ENCODE results near the gene GAGE12J. TPM values are rescaled to one million over a fixed set of nuclear protein-coding genes. Genes with fewer than 3 reads are reported as not detected.
"Not testable (repeated sequence)": the region's sequence is repeated elsewhere in the genome, so short reads cannot be mapped to it uniquely, and the experiment has no call there.

GAGE12J gene, protein sequence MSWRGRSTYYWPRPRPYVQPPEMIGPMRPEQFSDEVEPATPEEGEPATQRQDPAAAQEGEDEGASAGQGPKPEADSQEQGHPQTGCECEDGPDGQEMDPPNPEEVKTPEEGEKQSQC
- total RNA-seq, result not detected

DNA sequence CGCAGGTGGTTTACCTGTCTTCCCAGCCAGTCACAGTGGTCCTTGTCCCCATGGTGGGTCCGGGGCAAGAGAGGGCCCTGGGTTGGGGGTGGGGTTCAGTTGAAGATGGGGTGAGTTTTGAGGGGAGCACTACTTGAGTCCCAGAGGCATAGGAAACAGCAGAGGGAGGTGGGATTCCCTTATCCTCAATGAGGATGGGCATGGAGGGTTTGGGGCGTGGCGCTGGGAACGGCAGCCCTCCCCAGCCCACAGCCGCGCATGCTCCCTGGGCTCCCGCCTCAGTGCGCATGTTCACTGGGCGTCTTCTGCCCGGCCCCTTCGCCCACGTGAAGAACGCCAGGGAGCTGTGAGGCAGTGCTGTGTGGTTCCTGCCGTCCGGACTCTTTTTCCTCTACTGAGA, at the start of gene GAGE12J:
Gene GAGE12J, plus strand, starts transcription at position 301 of the 400 bp plus-strand sequence. CDS start 1,157 bp downstream, outside the sequence.
- DNase-seq; H3K4me1 Mint-ChIP-seq (ENCODE audit: low read depth); H3K9me3 Mint-ChIP-seq; intact Hi-C loops (cut with micrococcal nuclease); H3K27me3 Mint-ChIP-seq; POLR2A ChIA-PET; H3K36me3 Mint-ChIP-seq; H3K27ac Mint-ChIP-seq; CTCF ChIA-PET; H3K4me3 Mint-ChIP-seq: not testable (repeated sequence)

DNA sequence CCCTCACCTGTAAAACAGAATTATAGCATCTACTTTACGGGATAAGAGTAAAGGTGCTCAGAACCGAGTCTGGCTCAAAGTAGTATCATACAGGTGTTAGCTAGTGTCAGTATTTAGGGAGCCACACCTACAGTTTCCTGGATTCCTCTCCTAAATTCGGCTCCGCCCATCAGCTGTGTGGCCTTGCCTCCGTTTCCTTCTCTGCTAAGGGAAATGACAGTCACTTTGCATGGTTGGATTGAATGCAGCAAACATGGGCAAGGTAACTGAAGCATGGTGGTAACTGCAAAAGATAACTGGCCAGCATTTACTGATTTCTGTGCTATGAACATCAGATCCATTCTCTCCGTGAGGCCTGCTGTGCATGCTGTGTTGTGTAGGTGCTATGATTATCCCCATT, 49.4 kb upstream of the GAGE12J start:
- CTCF ChIA-PET, result interaction anchor here (1.9 kb wide), 1 partner anchor 80 kb away, joined by 8 read pairs; no protein-coding TSS in a partner anchor
- Mint-ChIP-seq H3K27me3 (no peaks in the 10 kb centered on the region), H3K4me1 (ENCODE audit: low read depth) (peaks cover 77% of the 10 kb centered on the region), H3K9me3 (no peaks in the 10 kb centered on the region), H3K27ac (peak overlapping the region; percentile 100), H3K36me3 (peaks cover 22% of the 10 kb centered on the region), H3K4me3 (peak overlapping the region; percentile 73)
- DNase-seq, result peak; percentile 52
- intact Hi-C loops (cut with micrococcal nuclease), result loop anchor here (2.0 to 10.0 kb wide), 2 partner anchors 20 to 698 kb away; partner anchors contain the start of gene RBM3
- POLR2A ChIA-PET, result interaction anchor here (0.6 to 1.2 kb wide), 3 partner anchors 8 to 82 kb away, joined by 3 to 4 read pairs (median 3); no protein-coding TSS in a partner anchor

DNA sequence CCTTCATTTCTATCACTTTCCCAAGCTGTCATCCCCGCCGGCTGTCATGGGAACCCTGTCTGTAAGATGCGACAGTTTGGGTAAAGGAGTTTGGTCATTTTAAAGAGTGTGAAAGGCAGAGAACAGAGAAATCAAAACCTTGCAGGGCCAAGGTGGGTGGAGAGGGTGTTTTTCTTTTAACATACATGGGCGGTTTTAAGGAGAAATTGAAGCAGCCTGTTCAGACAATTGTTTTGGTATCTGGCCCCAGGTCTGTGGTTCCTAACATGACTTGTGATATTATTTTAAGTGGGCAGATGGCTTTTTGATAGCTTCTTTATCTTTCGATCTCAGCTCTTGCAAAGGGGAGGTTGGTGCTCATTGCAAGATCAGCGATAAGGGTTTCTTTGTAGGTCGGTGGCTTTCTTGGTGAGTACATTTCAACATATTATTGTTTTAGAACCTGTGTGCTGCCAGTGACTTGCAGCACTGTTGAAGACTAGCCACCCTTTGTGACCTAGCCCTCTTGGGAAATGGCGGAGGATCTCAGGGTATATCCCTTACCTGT, 48.6 kb upstream of the GAGE12J start:
- Mint-ChIP-seq H3K36me3 (peaks cover 22% of the 10 kb centered on the region), H3K9me3 (no peaks in the 10 kb centered on the region), H3K27ac (peak overlapping the region; percentile 100), H3K4me1 (ENCODE audit: low read depth) (peaks cover 79% of the 10 kb centered on the region), H3K4me3 (peak overlapping the region; percentile 73), H3K27me3 (no peaks in the 10 kb centered on the region)
- peak; percentile 67 for DNase-seq
- intact Hi-C loops (cut with micrococcal nuclease), result loop anchor here (1.0 to 10.0 kb wide), 3 partner anchors 20 to 698 kb away; partner anchors contain the start of genes GPKOW and RBM3
- ChIA-PET POLR2A (interaction anchor here (0.6 to 1.5 kb wide), 4 partner anchors 9 to 82 kb away, joined by 3 to 4 read pairs (median 3); no protein-coding TSS in a partner anchor), CTCF (interaction anchor here (1.9 kb wide), 1 partner anchor 81 kb away, joined by 8 read pairs; no protein-coding TSS in a partner anchor)

DNA sequence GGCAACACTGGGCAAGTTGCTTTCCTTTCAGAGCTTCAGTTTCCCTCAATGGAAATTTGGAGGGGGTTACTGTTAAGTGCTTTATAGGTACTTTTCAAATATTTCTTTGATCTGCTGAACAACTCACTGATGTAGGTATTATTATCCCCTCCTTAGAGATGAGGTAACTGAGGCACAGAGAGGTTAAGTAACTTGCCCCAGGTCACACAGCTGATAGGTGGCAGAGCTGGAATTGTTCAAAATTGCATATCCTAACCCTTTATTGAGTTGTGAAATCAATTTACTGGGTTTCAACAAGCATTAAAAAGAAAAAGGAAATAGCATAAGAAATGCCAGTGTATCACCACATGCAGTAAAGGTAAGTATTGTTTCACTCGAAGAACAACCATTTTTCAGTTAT, 45.6 kb upstream of the GAGE12J start:
- Mint-ChIP-seq H3K4me3 (no peak overlapping the region), H3K9me3 (no peaks in the 10 kb centered on the region), H3K4me1 (ENCODE audit: low read depth) (peaks cover 92% of the 10 kb centered on the region), H3K27me3 (no peaks in the 10 kb centered on the region), H3K27ac (peak overlapping the region; percentile 100), H3K36me3 (peaks cover 17% of the 10 kb centered on the region)
- ChIA-PET CTCF (interaction anchor here (0.6 to 1.1 kb wide), 3 partner anchors 16 to 84 kb away, joined by 3 to 8 read pairs (median 3); no protein-coding TSS in a partner anchor), POLR2A (interaction anchor here (0.6 to 0.7 kb wide), 2 partner anchors 9 to 83 kb away, joined by 3 to 4 read pairs; no protein-coding TSS in a partner anchor)
- no peak for DNase-seq
- intact Hi-C loops (cut with micrococcal nuclease), result loop anchor here (10.0 kb wide), 1 partner anchor 701 kb away; the partner anchor contains the start of gene RBM3

DNA sequence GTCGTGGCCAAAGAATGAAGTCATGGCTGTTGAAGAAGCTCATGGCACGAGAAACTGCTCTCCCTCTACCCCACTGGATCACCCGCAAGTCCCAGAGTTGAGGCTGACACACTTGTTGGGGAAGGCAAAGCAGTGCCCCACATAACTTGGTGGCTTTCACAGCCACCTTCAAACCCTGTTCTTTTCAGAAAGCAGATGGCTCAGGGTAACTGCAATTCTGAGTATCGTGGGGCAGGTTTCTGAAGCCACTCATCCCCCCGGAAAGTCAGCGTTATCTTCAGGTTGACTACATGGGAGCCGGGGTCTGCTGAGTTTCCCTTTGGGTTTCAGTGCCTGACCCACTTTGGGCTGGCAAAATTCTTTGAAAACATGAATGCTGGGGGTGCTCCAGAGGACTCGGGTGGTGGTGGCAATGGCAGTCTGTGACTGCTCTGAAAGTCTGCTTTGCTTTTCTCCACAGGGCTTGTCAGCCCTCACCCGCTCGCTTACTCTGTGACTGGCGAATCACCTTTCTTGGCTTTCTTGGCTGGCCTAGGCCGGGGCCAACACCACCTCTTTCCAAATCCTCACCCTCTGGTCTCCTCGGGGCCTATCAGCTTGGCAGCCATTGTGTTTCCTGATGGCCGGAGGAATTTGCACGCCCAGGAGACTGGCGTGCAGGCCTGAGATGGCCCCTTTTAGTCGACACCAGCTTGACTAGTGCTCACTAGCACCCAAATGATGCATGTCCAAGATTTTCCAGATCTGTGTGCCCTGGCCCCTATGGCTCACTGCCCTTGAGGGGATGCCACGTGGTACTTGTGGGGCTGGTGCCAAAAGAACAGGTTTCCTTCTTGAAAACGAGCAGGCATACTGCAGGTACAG, 44.9 kb upstream of the GAGE12J start:
- Mint-ChIP-seq H3K4me3 (peak overlapping the region; percentile 73), H3K27ac (peak overlapping the region; percentile 100), H3K9me3 (no peaks in the 10 kb centered on the region), H3K27me3 (no peaks in the 10 kb centered on the region), H3K36me3 (peaks cover 13% of the 10 kb centered on the region), H3K4me1 (ENCODE audit: low read depth) (peaks cover 87% of the 10 kb centered on the region)
- intact Hi-C loops (cut with micrococcal nuclease), result loop anchor here (10.0 kb wide), 1 partner anchor 702 kb away; the partner anchor contains the start of gene RBM3
- CTCF ChIA-PET, result interaction anchor here (0.6 to 1.1 kb wide), 4 partner anchors 10 to 85 kb away, joined by 3 to 8 read pairs (median 4); no protein-coding TSS in a partner anchor
- DNase-seq, result peak; percentile 68
- POLR2A ChIA-PET, result interaction anchor here (0.6 to 2.0 kb wide), 2 partner anchors 8 kb away, joined by 3 to 6 read pairs; partner anchors contain the start of gene PPP1R3F

DNA sequence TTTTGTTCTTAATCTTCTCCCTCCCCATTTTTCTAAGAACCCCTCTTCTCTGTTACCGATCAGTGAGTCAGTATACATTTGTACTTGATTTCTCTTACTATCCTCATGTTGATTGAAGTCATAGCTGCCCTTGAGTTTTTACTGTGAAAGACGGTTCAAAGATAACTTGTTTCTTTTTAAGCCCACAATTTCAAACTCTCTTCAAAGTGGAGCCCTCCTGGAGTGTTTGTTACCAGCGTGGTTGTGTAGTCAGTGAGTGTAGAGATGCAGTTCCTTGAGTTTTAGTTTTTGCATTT, 44.4 kb upstream of the GAGE12J start:
- intact Hi-C loops (cut with micrococcal nuclease), result loop anchor here (10.0 kb wide), 1 partner anchor 703 kb away; the partner anchor contains the start of gene RBM3
- H3K36me3 Mint-ChIP-seq, result peaks cover 12% of the 10 kb centered on the region
- no peak for DNase-seq
- CTCF ChIA-PET, result interaction anchor here (1.1 kb wide), 1 partner anchor 9 kb away, joined by 4 read pairs; no protein-coding TSS in a partner anchor
- H3K4me3 Mint-ChIP-seq, result peak overlapping the region; percentile 73
- H3K27me3 Mint-ChIP-seq, result no peaks in the 10 kb centered on the region
- H3K4me1 Mint-ChIP-seq (ENCODE audit: low read depth), result peaks cover 87% of the 10 kb centered on the region
- POLR2A ChIA-PET, result interaction anchor here (2.0 kb wide), 1 partner anchor 8 kb away, joined by 6 read pairs; the partner anchor contains the start of gene PPP1R3F
- peak overlapping the region; percentile 100 for H3K27ac Mint-ChIP-seq
- H3K9me3 Mint-ChIP-seq, result no peaks in the 10 kb centered on the region

DNA sequence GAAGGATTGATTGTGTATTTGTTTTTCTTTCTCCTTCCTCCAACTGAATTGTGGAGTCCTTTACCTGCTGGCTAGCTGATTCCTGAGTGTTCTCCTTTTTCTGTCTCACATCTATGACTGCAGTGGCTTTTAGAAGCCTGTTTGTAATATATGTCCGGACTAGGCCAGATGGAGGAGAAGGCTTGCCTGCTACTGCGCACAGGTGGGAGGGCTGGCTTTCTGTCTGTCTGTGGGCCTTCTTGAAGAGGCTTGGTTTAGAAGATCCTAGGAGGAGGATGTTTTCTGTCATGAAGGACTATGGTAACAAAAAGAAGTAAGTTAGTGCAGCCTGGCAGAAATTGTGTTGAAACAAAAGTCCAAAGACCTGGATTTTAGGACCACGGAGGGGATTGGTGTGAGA, 43.8 kb upstream of the GAGE12J start:
- Mint-ChIP-seq H3K36me3 (peaks cover 12% of the 10 kb centered on the region), H3K9me3 (no peaks in the 10 kb centered on the region), H3K27ac (peak overlapping the region; percentile 100), H3K27me3 (no peaks in the 10 kb centered on the region), H3K4me1 (ENCODE audit: low read depth) (peaks cover 85% of the 10 kb centered on the region), H3K4me3 (peak overlapping the region; percentile 73)
- intact Hi-C loops (cut with micrococcal nuclease), result loop anchor here (10.0 kb wide), 1 partner anchor 703 kb away; the partner anchor contains the start of gene RBM3
- DNase-seq, result no peak
- ChIA-PET POLR2A (interaction anchor here (2.0 kb wide), 1 partner anchor 9 kb away, joined by 6 read pairs; the partner anchor contains the start of gene PPP1R3F), CTCF (interaction anchor here (1.1 kb wide), 1 partner anchor 9 kb away, joined by 4 read pairs; no protein-coding TSS in a partner anchor)

DNA sequence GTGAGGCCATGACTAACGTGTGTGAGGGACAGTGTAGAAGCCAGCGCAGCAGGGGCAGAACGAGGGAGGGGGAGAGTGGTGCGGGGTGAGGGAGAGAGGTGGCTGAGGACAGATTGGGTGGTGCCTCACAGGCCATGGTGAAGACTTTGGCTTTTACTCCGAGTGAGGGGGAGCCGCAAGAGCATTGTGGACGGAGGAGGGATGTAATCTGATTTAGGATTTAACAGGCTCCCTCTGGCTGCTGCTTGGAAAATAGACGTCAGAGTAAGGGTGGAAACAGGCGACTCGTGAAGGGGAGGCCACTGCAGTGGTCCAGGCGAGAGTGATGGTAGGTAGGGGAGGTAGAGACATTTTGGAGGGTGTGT, 39.2 kb upstream of the GAGE12J start:
- ChIA-PET POLR2A (no interaction called here), CTCF (no interaction called here)
- Mint-ChIP-seq H3K27me3 (no peaks in the 10 kb centered on the region), H3K4me3 (no peak overlapping the region), H3K4me1 (ENCODE audit: low read depth) (peaks cover 48% of the 10 kb centered on the region), H3K27ac (peak overlapping the region; percentile 33), H3K9me3 (no peaks in the 10 kb centered on the region), H3K36me3 (no peaks in the 10 kb centered on the region)
- intact Hi-C loops (cut with micrococcal nuclease), result no loop called here
- DNase-seq, result no peak

DNA sequence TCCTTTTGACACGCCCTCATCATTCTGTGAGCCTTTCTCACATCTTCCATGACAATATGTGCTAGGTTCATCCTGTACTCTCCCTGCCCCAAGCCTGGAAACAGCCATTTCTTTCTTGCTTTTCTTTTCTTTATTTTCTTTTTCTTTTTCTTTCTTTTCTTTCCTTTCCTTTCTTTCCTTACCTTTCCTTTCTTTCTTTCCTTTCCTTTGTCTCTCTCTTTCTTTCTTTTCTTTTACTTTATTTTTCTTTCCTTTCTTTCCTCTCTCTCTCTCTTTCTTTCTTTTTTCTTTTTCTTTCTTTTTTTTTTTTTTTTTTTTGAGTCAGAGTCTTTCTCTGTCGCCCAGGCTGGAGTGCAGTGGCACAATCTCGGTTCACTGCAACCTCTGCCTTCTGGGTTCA, 37.6 kb upstream of the GAGE12J start:
- intact Hi-C loops (cut with micrococcal nuclease), result no loop called here
- no peak overlapping the region for H3K27ac Mint-ChIP-seq
- H3K4me1 Mint-ChIP-seq (ENCODE audit: low read depth), result peaks cover 45% of the 10 kb centered on the region
- H3K9me3 Mint-ChIP-seq, result no peaks in the 10 kb centered on the region
- no peak overlapping the region for H3K4me3 Mint-ChIP-seq
- ChIA-PET CTCF (interaction anchor here (0.7 kb wide), 1 partner anchor 24 kb away, joined by 3 read pairs; no protein-coding TSS in a partner anchor), POLR2A (no interaction called here)
- H3K27me3 Mint-ChIP-seq, result no peaks in the 10 kb centered on the region
- no peaks in the 10 kb centered on the region for H3K36me3 Mint-ChIP-seq
- DNase-seq, result no peak

DNA sequence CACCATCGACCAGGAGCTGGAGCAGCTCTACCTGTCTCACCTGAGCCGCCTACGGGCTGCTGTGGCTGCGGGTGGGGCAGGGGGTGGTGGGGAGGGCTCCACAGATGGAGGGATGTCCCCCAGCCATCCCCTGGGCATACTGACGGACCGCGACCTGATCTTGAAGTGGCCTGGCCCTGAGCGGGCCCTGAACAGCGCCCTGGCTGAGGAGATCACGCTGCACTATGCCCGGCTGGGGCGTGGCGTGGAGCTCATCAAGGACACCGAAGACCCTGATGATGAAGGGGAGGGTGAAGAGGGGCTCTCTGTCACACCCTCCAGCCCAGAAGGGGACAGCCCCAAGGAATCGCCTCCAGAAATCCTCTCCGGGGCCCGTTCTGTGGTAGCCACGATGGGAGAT, 35.7 kb upstream of the GAGE12J start:
- no peaks in the 10 kb centered on the region for H3K27me3 Mint-ChIP-seq
- POLR2A ChIA-PET, result no interaction called here
- H3K27ac Mint-ChIP-seq, result no peak overlapping the region
- H3K9me3 Mint-ChIP-seq, result no peaks in the 10 kb centered on the region
- no peak overlapping the region for H3K4me3 Mint-ChIP-seq
- peaks cover 34% of the 10 kb centered on the region for H3K4me1 Mint-ChIP-seq (ENCODE audit: low read depth)
- H3K36me3 Mint-ChIP-seq, result no peaks in the 10 kb centered on the region
- CTCF ChIA-PET, result interaction anchor here (1.3 kb wide), 1 partner anchor 9 kb away, joined by 4 read pairs; no protein-coding TSS in a partner anchor
- no peak for DNase-seq
- intact Hi-C loops (cut with micrococcal nuclease), result no loop called here

DNA sequence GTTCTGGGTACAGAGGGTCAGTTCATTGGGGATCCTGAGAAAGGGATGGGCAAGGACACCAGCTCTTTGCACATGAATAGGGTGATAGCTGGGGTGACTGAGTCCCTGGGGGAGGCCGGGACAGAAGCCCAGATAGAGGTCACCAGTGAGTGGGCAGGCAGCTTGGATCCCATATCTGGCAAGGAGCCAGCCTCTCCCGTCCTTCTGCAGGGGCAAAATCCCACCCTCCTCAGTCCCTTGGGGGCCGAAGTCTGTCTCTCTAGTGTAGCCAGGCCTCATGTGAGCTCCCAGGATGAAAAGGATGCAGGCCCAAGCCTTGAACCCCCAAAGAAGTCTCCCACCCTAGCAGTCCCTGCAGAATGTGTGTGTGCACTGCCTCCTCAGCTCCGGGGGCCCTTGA, 35.3 kb upstream of the GAGE12J start:
- no peak overlapping the region for H3K4me3 Mint-ChIP-seq
- intact Hi-C loops (cut with micrococcal nuclease), result no loop called here
- no peak overlapping the region for H3K27ac Mint-ChIP-seq

More for the DNA sequence above, 35.3 kb upstream of the GAGE12J start:
- CTCF ChIA-PET, result interaction anchor here (1.3 kb wide), 1 partner anchor 9 kb away, joined by 4 read pairs; no protein-coding TSS in a partner anchor
- POLR2A ChIA-PET, result no interaction called here
- Mint-ChIP-seq H3K9me3 (no peaks in the 10 kb centered on the region), H3K27me3 (no peaks in the 10 kb centered on the region), H3K36me3 (no peaks in the 10 kb centered on the region), H3K4me1 (ENCODE audit: low read depth) (peaks cover 35% of the 10 kb centered on the region)
- DNase-seq, result no peak
